ENCODE data around the gene SDCCAG8. TPM values are rescaled to one million over a fixed set of nuclear protein-coding genes. Genes with fewer than 3 reads are reported as not detected.

Gene SDCCAG8
- total and polyA plus RNA-seq, 2 of the 8 experiments (the other 6 are each of a cell fraction or from before 2014, with no cell fraction given), result 15.6 to 21.0 TPM

- TF ChIP-seq PHF8 (conservative IDR thresholded peaks at IDR 0.05; ENCODE audit: low read depth, low read length) (no peak), KDM5A (IDR thresholded peaks at IDR 0.05; ENCODE audit: low read length) (no peak)
Observed at GRCh38 chr1:243247901-243248300, 7.9 kb upstream of the SDCCAG8 start (continued).

All from H1 (cell line).